ENCODE data around the gene ENOX1.

ENOX1 gene

DNA sequence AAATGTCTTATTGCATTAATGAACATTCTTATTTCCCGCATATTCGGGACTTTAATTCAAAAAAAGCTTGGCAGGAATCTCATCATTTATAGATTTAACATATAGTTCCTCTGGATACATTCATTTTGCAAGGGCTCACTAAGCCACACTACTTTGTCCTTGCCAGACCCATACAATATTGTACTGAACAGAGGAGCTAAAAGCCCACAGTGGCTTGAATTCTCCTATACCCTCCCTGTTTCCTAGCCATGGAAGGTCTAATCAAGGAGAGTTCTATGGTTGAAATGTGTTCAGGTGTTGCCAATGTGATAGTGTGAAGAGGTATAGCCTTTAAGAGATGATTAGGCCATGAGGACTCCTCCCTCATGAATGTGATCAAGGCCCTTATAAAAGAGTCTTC is 298.9 kb downstream of the ENOX1 start:
- Histone ChIP-seq H3K9me3 (ENCODE audit: low read length) (no peaks in the 10 kb centered on the region), H3K27ac (ENCODE audit: low read depth, low read length, poor library complexity, severe bottlenecking) (no peak overlapping the region), H3K79me2 (ENCODE audit: insufficient read depth, low read length) (no peaks in the 10 kb centered on the region), H3K36me3 (ENCODE audit: insufficient read depth, low read length) (no peaks in the 10 kb centered on the region), H3K9me2 (ENCODE audit: low read depth, low read length) (no peaks in the 10 kb centered on the region), H2AFZ (ENCODE audit: low read length) (no peak overlapping the region), H3K27me3 (ENCODE audit: insufficient read depth, low read length) (no peaks in the 10 kb centered on the region), H4K20me1 (ENCODE audit: insufficient read depth, low read length) (no peaks in the 10 kb centered on the region), H3K4me1 (ENCODE audit: insufficient read depth, low read length, severe bottlenecking) (no peaks in the 10 kb centered on the region), H3F3A (ENCODE audit: insufficient read depth, low read length) (no peaks in the 10 kb centered on the region), H3K4me2 (ENCODE audit: low read length) (no peak overlapping the region), H3K9ac (ENCODE audit: low read length) (no peak overlapping the region), H3K4me3 (ENCODE audit: low read depth, low read length, poor library complexity, severe bottlenecking) (no peak overlapping the region)
- no peak for TF ChIP-seq EZH2 (IDR thresholded peaks at IDR 0.05; ENCODE audit: borderline replicate concordance, low read length)
- TF ChIP-seq, protein P1, sequence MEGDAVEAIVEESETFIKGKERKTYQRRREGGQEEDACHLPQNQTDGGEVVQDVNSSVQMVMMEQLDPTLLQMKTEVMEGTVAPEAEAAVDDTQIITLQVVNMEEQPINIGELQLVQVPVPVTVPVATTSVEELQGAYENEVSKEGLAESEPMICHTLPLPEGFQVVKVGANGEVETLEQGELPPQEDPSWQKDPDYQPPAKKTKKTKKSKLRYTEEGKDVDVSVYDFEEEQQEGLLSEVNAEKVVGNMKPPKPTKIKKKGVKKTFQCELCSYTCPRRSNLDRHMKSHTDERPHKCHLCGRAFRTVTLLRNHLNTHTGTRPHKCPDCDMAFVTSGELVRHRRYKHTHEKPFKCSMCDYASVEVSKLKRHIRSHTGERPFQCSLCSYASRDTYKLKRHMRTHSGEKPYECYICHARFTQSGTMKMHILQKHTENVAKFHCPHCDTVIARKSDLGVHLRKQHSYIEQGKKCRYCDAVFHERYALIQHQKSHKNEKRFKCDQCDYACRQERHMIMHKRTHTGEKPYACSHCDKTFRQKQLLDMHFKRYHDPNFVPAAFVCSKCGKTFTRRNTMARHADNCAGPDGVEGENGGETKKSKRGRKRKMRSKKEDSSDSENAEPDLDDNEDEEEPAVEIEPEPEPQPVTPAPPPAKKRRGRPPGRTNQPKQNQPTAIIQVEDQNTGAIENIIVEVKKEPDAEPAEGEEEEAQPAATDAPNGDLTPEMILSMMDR (IDR thresholded peaks at IDR 0.05; ENCODE audit: low read length), result no peak

DNA sequence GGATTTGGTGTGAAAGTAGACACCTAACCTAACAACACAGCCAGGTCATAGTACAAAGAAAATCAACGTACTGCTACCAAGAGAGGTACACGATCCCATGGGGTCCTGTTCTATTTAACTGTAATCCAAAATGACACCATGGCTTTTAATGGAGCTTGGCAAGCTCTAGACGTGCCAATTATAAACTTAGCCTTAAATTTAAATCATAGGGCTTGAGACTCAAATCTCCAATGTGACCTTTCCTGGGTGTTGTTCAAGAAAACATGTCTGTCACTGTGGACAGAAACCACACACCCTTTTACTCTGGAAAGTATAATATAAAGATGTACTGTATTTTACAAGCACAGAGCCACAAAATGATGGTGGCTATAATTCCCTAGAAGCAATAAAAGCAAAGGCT is 299.3 kb downstream of the ENOX1 start:
- no peak for TF ChIP-seq EZH2 (IDR thresholded peaks at IDR 0.05; ENCODE audit: borderline replicate concordance, low read length)
- TF ChIP-seq, protein P1 (IDR thresholded peaks at IDR 0.05; ENCODE audit: low read length), result no peak
- H3K36me3 ChIP-seq (ENCODE audit: insufficient read depth, low read length), result no peaks in the 10 kb centered on the region
- H3F3A ChIP-seq (ENCODE audit: insufficient read depth, low read length), result no peaks in the 10 kb centered on the region
- H3K4me3 ChIP-seq (ENCODE audit: low read depth, low read length, poor library complexity, severe bottlenecking), result no peak overlapping the region
- no peaks in the 10 kb centered on the region for H3K27me3 ChIP-seq (ENCODE audit: insufficient read depth, low read length)
- no peak overlapping the region for H3K9ac ChIP-seq (ENCODE audit: low read length)
- no peaks in the 10 kb centered on the region for H4K20me1 ChIP-seq (ENCODE audit: insufficient read depth, low read length)
- no peak overlapping the region for H3K4me2 ChIP-seq (ENCODE audit: low read length)
- H3K4me1 ChIP-seq (ENCODE audit: insufficient read depth, low read length, severe bottlenecking), result no peaks in the 10 kb centered on the region
- no peaks in the 10 kb centered on the region for H3K9me3 ChIP-seq (ENCODE audit: low read length)
- no peaks in the 10 kb centered on the region for H3K79me2 ChIP-seq (ENCODE audit: insufficient read depth, low read length)
- H2AFZ ChIP-seq (ENCODE audit: low read length), result no peak overlapping the region
- H3K27ac ChIP-seq (ENCODE audit: low read depth, low read length, poor library complexity, severe bottlenecking), result no peak overlapping the region
- no peaks in the 10 kb centered on the region for H3K9me2 ChIP-seq (ENCODE audit: low read depth, low read length)

DNA sequence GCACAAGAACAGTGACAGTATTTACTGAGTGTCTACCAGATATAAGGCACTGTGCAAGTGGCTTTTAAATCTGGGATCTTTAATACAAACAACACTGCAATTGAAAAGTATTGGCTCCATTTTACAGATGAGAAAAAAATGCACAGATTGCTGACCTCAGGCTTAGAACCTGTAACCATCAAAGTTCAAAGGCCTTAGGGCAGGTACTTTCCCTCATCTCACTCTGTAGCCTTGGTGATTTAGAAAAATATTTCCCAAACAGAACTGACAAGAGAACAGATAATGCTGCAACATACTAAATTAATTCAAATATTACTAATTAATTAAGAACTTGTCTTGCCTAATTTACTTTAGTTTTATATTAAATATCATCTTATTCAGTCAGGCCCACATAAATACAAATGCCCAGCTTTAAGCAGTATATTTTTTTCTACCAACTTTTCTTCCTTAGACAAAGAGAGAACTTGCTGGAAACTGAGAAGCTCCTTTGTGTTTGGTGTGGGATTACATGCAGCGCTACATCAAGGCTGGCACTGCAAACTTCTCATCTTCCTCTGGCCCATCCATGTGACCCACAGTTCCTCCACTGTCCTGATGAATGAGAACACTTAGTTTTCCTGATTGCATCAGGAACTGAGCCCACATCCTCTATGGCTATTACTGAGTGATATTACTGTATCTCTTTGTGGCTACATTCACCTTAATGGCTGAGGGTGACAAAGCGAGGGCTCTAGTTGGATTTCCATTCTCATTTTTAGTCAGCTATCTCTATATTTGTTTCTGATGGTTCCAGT is 302.1 kb downstream of the ENOX1 start:
- no peaks in the 10 kb centered on the region for H3K36me3 ChIP-seq (ENCODE audit: insufficient read depth, low read length)

More for the DNA sequence above, 302.1 kb downstream of the ENOX1 start:
- TF ChIP-seq EZH2 (IDR thresholded peaks at IDR 0.05; ENCODE audit: borderline replicate concordance, low read length), result no peak
- TF ChIP-seq, protein P1 (IDR thresholded peaks at IDR 0.05; ENCODE audit: low read length), result no peak
- no peak overlapping the region for H3K9ac ChIP-seq (ENCODE audit: low read length)
- no peaks in the 10 kb centered on the region for H4K20me1 ChIP-seq (ENCODE audit: insufficient read depth, low read length)
- H3K9me2 ChIP-seq (ENCODE audit: low read depth, low read length), result no peaks in the 10 kb centered on the region
- H3K4me3 ChIP-seq (ENCODE audit: low read depth, low read length, poor library complexity, severe bottlenecking), result no peak overlapping the region
- no peak overlapping the region for H3K4me2 ChIP-seq (ENCODE audit: low read length)
- no peaks in the 10 kb centered on the region for H3K79me2 ChIP-seq (ENCODE audit: insufficient read depth, low read length)
- no peaks in the 10 kb centered on the region for H3K4me1 ChIP-seq (ENCODE audit: insufficient read depth, low read length, severe bottlenecking)
- H2AFZ ChIP-seq (ENCODE audit: low read length), result no peak overlapping the region
- H3F3A ChIP-seq (ENCODE audit: insufficient read depth, low read length), result no peaks in the 10 kb centered on the region
- no peaks in the 10 kb centered on the region for H3K27me3 ChIP-seq (ENCODE audit: insufficient read depth, low read length)
- no peak overlapping the region for H3K27ac ChIP-seq (ENCODE audit: low read depth, low read length, poor library complexity, severe bottlenecking)
- H3K9me3 ChIP-seq (ENCODE audit: low read length), result no peaks in the 10 kb centered on the region

Measured in OCI-LY1 (cell line).